Measurements from ENCODE around the gene DLEC1.

GRCh38 chr3:38059591-38059990 is 20.6 kb downstream of the DLEC1 start:
- no peak for TF ChIP-seq EZH2 (IDR thresholded peaks at IDR 0.05; ENCODE audit: borderline replicate concordance, insufficient read depth, low read depth, low read length, poor library complexity, severe bottlenecking)
- TF ChIP-seq CTCF (IDR thresholded peaks at IDR 0.05) = no peak

Data from B cell (primary cell).